GM21825 (cell line): ENCODE measurements around the gene SP8.
A peak's percentile ranks its signal among the peaks of the same experiment; 100 is the strongest.
"Not testable (repeated sequence)": the region's sequence is repeated elsewhere in the genome, so short reads cannot be mapped to it uniquely, and the experiment has no call there.

Source experiments
- ATAC-seq: cut with Tn5 transposase; IDR thresholded peaks from one replicate; pipeline ENCODE4 v1.9.1; 2021; ENCODE audit warnings: mild to moderate bottlenecking, moderate library complexity; ENCODE audit not compliant: unreplicated experiment

The SP8 gene

GRCh38 chr7:20786779-20787659 is at the start of gene SP8:
Gene SP8 (minus strand): TSS chr7:20786886. CDS start chr7:20786798, 88 bp downstream.
- no peak for ATAC-seq

- ATAC-seq, result peak; percentile 83
Observed at GRCh38 chr7:20836424-20836823, 49.7 kb upstream of the SP8 start.

GRCh38 chr7:20835111-20835750 is 48.5 kb upstream of the SP8 start:
- ATAC-seq, result no peak

- no peak for ATAC-seq
Observed at GRCh38 chr7:20834656-20835055, 48.0 kb upstream of the SP8 start.

DNA sequence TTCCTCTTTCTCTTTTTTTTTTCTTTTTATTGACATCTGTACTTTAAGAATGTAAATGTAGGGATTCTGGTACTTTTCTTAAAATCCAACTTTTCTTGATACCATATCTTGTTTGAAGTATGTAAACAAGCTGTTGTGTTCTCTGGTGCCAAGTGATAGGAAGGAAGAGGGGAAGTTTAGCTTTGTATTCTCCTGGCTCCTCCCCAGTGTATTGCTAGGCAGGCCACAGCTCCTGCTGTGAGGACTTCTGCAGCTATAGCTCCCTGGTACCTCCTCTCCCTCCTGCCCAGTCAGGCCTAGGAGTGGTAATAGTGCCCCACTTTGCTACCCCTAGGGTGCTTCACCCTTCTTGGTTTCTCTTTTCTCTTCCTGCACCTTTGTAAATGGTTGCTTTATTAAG is 45.3 kb upstream of the SP8 start:
- no peak for ATAC-seq

GRCh38 chr7:20831451-20831850 is 44.8 kb upstream of the SP8 start:
- no peak for ATAC-seq

- no peak for ATAC-seq
Observed at GRCh38 chr7:20828947-20829346, 42.3 kb upstream of the SP8 start.

- no peak for ATAC-seq
Observed at GRCh38 chr7:20827172-20827571, 40.5 kb upstream of the SP8 start.

- ATAC-seq, result no peak
Observed at GRCh38 chr7:20826243-20826642, 39.6 kb upstream of the SP8 start.

GRCh38 chr7:20825555-20825954 is 38.9 kb upstream of the SP8 start:
- no peak for ATAC-seq

- ATAC-seq, result not testable (repeated sequence)
Observed at GRCh38 chr7:20821390-20821789, 34.7 kb upstream of the SP8 start.

GRCh38 chr7:20816372-20816959 is 29.8 kb upstream of the SP8 start:
- no peak for ATAC-seq

- no peak for ATAC-seq
Observed at GRCh38 chr7:20804345-20804744, 17.7 kb upstream of the SP8 start.

- no peak for ATAC-seq
Observed at GRCh38 chr7:20799566-20800366, 13.1 kb upstream of the SP8 start.

GRCh38 chr7:20798694-20799121 is 12.0 kb upstream of the SP8 start:
- no peak for ATAC-seq

DNA sequence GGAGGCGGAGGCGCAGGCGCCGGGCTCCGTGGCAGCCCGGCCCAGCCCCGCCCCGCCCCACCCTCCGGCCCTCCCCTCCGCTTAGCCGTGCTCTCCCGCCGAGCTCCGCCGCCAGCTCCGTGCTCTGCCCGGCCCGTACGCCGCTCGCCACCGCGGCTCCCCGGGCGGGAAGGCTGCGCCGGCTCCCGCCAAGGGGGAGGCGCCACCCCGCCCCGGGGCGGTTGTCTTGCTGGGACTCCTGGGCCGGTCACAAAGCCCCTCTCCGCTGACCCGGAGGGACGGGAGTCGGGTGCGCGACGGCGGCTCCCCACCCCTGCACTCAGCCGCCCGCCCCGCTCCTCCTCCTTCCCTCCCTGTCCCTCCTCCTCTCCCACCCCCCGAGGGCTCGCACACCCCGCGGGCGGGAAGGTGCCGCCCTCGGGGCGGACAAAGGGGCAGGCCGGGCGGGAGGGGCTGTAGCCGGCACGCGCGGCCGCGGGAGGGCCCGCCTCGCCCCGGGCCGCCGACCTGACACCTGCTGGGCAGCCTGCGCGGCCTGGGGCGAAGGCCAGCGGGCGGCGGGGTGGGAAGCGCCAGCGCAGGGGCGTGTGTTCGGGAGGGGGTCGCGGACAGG is 11.5 kb upstream of the SP8 start:
- peak; percentile 86 for ATAC-seq

- ATAC-seq, result peak; percentile 60
Observed at GRCh38 chr7:20797462-20798080, 10.9 kb upstream of the SP8 start.

DNA sequence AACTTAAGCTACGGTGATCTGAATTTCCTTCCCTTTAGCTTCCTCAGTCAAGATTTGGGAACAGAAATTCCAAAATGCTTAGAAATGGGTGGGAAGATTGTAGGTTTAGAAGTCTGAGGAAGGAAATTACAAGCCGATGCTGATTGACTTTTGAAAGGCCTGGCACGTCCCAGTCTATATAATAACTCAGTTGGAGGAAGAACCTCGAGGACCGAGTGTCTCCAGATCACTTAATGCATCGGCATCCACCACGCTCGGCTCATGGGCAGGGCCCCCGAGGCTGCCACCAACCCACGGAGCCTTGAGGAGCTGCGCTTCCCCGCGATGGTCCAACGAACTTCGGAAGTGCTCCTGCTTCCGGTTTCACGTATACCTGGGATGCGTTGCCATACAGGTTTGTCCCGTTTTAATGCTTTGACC is 10.4 kb upstream of the SP8 start:
- ATAC-seq, result no peak

DNA sequence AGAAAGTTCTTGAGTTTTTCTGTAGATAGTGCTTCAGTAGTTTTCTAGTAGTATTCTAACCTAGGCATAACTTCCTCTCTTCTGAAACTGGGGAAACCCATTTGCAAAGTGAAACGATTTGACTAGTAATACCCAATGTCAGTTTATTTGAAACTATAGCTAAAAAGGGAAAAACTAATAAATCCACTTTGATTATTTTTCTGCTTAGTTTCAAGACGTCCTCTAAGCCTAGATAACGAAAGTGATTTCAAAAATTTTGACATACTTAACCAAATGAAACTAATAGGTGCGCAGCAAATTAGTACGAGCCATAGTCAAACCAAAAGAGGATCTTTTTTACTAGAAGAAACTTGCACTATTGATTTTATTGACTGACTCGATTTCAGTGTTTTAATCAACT is 9.8 kb upstream of the SP8 start:
- no peak for ATAC-seq

DNA sequence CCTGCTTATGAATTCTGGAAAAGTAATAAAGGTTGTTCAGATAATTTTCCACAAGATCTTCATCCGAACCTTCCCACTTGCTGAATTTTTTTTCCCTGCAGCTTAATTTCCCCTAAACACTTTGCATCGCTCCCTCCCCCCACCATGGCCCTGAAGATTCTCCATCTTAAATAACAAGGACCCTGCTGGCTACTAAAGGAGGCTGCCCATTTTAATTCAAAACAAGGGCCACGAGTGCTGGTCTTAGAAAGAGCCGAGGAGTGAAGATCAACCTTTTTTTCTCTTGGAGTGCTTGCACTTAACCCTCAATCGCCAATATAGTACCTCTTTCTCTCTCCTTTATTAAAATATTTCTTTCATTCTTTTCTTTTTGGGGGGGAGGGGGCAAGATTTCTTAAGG is 9.2 kb upstream of the SP8 start:
- ATAC-seq, result no peak
